Femur (tissue), 1 donor: ENCODE results near the gene PROS1.
"Not testable (repeated sequence)": the region's sequence is repeated elsewhere in the genome, so short reads cannot be mapped to it uniquely, and the experiment has no call there.

Source experiments
- DNase-seq: peaks from one replicate; pipeline ENCODE4 v3.0.0-alpha.2; 2017

Gene PROS1

GRCh38 chr3:93867425-93867824 lies 106.3 kb downstream of the PROS1 start:
- no peak for DNase-seq

GRCh38 chr3:93861017-93861416 lies 112.7 kb downstream of the PROS1 start:
- DNase-seq: no peak

GRCh38 chr3:93855401-93855800 lies 118.3 kb downstream of the PROS1 start:
- DNase-seq: no peak

- not testable (repeated sequence) for DNase-seq
Observed at GRCh38 chr3:93852228-93852627, 121.5 kb downstream of the PROS1 start.

- no peak for DNase-seq
Observed at GRCh38 chr3:93843981-93844380, 129.7 kb downstream of the PROS1 start.

GRCh38 chr3:93839193-93839592 lies 134.5 kb downstream of the PROS1 start:
- not testable (repeated sequence) for DNase-seq
